Left lobe of liver (tissue), 2 donors: ENCODE measurements around the gene MYH15. TPM values are rescaled to one million over a fixed set of nuclear protein-coding genes. Genes with fewer than 3 reads are reported as not detected.
A peak's percentile ranks its signal among the peaks of the same experiment; 100 is the strongest.

Experiments
- ATAC-seq: fragments of 200-7000 bp; cut with Tn5 transposase; one replicate; pipeline ENCODE4 v1.9.1; 2020; ENCODE audit warnings: mild to moderate bottlenecking, moderate library complexity
- DNase-seq: peaks from one replicate; pipeline ENCODE4 v3.0.0-alpha.2; 2020; ENCODE audit warnings: low spot score
- total RNA-seq: library from RNA; stranded (reverse); gene quantifications from one replicate; pipeline ENCODE4 v1.2.1, GENCODE V29; 2021
- donor health status: DM: no; HTN: no; CAD: no; lungs with moderate emphysema.
- donor health status: DM: no; HTN: yes; CAD: no.

Gene MYH15
- total RNA-seq, 1 donor from 2014 or later, result 0.03 TPM

GRCh38 chr3:108511055-108511454, 659 bp upstream of the MYH15 start:
- DNase-seq, result no peak
- no peak for ATAC-seq

DNA sequence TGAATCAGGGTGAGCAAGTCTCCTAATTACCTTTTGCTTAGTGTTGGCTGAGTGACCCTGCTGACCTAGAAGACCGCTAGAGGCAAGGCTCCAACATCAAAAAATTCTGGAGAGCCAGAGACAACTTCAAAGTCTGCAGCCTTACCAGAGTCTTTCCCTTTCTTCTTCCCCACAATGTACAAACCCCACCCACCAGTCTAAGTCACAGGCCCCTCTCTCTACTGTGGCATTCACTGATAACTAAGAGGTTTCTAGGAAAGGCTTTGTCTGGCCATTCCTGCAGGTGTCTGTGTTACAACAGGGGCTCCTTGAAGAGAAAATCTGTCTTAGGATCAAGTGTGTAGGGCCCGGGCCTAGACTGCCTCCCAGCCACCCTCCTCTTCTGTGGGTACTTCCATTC, 525 bp downstream of the MYH15 start:
- DNase-seq, result no peak
- ATAC-seq, result no peak

DNA sequence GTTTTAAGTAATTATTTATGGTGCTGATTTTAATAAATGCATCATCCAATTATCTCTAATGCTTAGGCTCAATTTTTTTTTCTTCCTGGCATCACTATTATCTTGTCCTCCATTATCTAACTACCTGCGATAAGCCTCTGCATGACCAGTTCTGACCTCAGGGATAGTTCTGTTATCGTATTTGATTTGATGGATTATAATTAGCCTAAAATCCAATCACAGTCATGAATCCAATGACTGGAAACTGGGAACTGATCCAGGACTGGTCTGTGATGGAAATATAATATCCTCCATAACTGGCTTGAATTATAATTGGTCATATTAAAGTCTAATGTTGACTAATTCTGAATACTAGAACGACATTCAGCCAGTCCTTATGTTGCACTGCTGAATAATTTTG, 1.1 kb downstream of the MYH15 start:
- ATAC-seq (no peak), DNase-seq (no peak)

- ATAC-seq (no peak), DNase-seq (no peak)
Measured at GRCh38 chr3:108507902-108508301, 2.5 kb downstream of the MYH15 start.

DNA sequence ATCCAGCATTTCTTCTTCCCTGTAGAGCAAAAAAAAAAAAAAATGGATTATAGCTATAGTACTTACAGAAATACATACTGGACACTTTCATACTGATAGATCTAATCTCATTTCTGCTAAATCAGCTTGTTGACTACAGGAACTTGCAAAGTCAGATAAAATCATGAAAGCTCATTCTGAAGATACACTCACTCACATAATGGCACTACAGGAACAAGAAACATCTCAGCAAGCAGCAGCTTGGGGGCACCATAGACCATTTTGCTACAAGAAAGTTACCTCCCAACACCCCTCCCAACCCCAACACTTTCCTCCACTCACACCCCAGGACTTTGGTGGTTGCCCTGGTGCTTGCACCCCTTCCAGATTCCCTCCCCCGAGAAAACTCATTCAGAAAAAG, 4.6 kb downstream of the MYH15 start:
- no peak for DNase-seq
- no peak for ATAC-seq

- ATAC-seq, result no peak
- no peak for DNase-seq
Measured at GRCh38 chr3:108503722-108504121, 6.7 kb downstream of the MYH15 start.

DNA sequence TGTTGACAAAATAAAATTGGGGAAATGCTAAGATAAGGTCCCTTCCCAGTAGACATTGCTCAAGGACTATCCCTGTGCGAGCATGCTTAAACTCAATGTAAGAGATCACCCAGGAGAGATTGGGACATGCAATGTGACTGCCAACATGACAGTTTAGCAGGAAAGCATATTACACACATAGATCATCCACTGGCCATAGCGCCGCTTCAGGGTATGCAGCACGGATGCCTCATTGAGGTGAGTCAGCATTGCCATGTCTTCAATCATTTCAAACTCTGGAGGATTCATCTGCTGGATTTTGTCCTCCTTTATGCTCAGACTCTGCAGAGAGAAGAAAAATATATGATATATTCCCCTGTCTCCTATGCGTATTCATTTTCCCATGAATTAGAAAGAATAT, 8.9 kb downstream of the MYH15 start:
- ATAC-seq, result no peak

GRCh38 chr3:108500728-108501127, 9.7 kb downstream of the MYH15 start:
- DNase-seq, result no peak
- no peak for ATAC-seq

More for the DNA sequence above, 8.9 kb downstream of the MYH15 start:
- no peak for DNase-seq

DNA sequence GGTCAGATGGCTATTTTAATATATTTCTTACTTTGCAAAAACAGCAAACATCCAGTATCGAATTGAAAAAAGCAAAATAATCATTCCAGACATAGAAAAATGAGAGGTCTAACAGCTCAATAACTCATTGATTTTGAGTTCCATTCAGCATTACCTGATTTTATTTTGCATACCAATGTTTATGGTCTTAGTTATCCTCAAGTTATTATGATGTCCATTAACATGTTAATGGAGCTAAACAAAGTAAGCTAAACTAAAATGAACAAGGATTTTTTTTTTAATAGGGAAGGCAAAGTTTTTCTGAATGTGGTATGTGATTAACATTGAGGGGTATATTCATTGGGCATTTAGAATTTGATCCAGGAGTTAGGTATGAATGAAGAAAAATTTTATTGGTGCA, 13.1 kb downstream of the MYH15 start:
- ATAC-seq (no peak), DNase-seq (no peak)

DNA sequence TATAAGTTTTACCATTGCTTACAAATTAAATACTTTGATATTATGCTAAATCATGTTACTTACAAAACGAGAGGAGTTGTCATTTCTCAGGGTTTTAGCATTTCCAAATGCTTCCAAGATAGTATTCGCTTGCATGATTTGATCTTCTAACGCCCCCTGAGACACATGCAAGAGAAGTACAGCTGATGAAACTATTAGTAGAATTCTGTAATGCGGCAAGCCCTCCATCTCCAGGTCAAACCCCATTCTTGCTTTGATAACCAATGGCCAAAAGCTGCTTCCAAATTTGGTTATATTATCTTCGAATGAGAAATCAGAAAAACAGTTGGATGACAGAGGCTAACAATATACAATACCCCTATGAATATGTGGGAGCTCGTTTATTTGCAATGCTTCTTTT, 14.7 kb downstream of the MYH15 start:
- DNase-seq, result no peak
- no peak for ATAC-seq

DNA sequence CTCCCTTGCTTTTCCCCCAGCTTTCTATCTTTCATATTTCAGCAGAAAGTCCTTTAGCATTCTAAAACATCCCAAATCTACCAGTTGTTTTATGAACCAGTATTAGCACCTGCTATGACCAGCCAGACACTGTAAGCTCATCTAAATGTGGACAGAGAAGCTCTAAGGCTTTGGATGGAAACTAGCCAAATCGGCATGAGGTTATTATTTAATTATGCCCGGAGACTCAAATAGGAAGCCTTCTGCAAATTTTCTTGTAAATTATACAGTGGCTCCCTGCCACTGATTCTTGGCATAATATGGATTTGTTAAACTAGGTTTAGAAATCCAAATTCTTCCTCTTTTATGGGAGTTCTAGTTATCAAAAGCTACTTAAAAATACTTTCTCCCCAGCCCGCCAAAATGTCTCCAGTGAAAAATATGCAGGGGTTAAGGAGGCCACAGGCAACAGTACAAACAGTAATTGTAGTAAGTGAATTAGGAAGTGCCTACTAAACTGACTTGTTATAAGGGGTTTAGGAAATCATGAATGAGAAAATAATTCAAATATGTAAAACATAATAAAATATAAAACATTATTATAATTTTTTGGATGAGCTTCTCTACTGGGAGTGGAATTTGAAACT, 15.4 kb downstream of the MYH15 start:
- ATAC-seq (no peak), DNase-seq (no peak)

GRCh38 chr3:108493862-108494261, 16.5 kb downstream of the MYH15 start:
- no peak for DNase-seq

GRCh38 chr3:108491456-108491855, 18.9 kb downstream of the MYH15 start:
- DNase-seq (no peak), ATAC-seq (no peak)

More at GRCh38 chr3:108493862-108494261, 16.5 kb downstream of the MYH15 start:
- peak; percentile 59 for ATAC-seq

DNA sequence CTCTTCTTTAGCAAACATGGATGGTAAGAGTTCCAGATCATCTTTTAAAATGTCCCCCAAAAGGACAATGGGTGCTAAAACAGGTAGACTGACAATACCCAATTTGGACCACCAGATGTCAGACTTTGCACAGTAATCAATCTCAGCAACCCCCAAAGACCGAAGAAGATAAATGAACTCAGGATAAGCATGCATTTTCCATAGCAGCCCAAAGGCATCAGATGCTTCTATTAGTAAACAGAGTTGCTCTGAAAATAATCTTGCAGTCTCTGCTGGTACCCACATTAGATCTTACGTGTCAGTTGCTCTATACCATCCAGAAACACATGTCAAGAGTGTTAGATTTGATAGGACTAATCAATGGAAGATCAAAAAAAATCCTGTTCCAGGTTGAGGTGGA, 20.6 kb downstream of the MYH15 start:
- DNase-seq, result no peak
- ATAC-seq, result peak; percentile 88

- ATAC-seq (no peak), DNase-seq (no peak)
Measured at GRCh38 chr3:108488631-108489030, 21.8 kb downstream of the MYH15 start.

DNA sequence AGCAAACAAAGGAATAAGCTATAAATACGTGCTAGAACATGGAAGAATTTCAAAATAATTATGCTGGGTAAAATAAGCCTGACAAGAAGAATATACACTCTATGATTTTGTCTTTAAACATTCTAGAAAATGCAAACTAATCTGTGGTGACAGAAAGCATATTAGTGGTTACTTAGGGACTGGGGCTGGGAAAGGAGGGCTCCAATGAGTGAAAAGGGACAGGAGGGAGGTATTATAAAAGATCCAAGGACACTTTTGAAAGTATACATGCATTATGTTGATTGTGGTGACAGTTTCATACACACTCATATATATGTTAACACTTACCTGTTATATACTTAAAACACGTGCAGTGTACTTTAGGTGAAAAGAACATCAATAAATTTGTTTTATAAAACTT, 23.0 kb downstream of the MYH15 start:
- ATAC-seq, result no peak
- DNase-seq, result no peak

DNA sequence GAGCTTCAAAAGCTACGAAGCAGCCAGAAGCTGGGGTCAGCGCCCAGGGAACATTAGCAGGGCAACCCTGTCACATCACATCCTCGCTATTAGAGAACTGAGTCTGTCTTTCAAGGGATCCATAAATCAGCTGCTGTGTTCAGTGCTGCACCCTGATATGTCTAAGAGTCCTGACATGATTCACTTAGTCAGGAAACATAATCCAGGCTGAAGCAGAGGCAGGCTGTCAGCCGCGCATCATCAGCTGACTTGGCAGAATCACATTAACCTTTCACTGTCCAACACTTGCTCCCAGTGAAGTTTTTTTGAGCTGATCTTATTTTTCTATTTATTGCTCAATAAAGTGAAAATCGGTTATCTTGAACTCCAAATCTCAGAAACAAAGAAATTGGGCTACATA, 23.5 kb downstream of the MYH15 start:
- no peak for ATAC-seq
- no peak for DNase-seq

- ATAC-seq (no peak), DNase-seq (no peak)
Measured at GRCh38 chr3:108486338-108486737, 24.1 kb downstream of the MYH15 start.

GRCh38 chr3:108485146-108485545, 25.2 kb downstream of the MYH15 start:
- ATAC-seq, result no peak
- DNase-seq, result no peak

DNA sequence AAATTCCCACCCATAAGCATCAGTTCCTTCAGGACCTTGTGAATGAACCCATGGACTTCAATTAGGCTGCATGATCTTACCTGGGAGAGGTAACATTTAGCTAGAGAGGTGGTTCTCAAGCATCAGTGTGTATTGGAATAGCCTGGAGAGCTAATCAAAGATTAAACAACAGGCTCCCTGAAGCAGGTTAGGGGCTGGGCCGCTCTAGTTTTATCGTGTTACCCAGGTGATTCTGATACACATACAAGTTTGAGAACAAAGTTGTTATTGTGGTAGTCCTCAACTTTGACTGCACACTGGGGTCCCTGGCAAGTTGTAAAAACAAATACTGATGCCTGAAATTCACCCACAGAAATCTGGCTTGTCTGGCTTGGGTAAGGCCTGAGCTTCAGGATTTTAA, 31.2 kb downstream of the MYH15 start:
- ATAC-seq (no peak), DNase-seq (no peak)

GRCh38 chr3:108477511-108478147, 32.8 kb downstream of the MYH15 start:
- DNase-seq, result peak; percentile 59
- ATAC-seq, result peak; percentile 99

DNA sequence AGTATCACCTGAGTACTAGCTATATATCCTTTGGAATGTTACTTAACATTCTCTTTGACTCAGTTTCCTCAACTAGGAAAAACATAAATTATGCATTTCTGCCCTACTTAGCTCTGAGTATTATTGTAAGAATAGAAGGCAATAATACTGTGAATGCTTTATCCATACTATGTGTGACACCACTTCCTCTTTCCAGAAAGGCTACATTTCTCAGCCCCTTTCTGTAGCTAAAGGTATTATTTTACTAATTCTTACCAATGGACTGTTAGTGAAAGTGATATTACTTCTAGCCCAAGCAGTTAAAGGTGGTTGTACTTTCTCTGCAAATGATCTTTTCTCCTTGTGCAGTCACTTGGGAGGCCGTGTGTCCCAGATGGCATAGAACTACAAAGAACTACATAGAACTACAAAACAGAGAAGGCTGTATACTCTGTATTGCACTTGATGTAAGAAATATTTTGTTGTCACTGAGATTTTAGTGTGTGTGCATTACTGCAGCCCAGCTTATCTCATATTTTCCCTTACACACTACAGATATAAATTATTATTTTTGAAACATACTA, 35.1 kb downstream of the MYH15 start:
- no peak for ATAC-seq
- DNase-seq, result no peak

DNA sequence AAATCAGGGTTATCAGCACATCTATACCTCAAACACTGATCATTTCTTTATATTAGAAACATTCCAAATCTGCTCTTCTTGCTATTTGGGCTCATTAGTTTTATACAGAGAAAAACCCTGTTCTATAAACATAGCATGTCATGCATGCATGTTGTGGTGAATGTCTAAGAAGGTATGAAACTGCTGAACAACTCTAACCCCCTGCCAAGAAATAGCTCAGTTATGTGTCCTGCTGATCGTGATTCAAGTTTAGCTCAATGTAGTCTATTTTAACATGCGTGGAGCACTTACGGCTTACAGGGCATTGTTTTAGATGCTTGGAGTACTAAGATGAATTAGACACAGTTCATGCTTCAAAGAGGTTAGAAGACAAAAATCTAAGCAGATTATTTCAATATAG, 35.8 kb downstream of the MYH15 start:
- DNase-seq (no peak), ATAC-seq (no peak)
